GM18508 (cell line): ENCODE measurements around the gene S100A6.
"Not testable (repeated sequence)": the region's sequence is repeated elsewhere in the genome, so short reads cannot be mapped to it uniquely, and the experiment has no call there.

Source experiments
- ATAC-seq: cut with Tn5 transposase; IDR thresholded peaks from one replicate; pipeline ENCODE4 v1.9.1; 2021; ENCODE audit warnings: moderate number of reproducible peaks; ENCODE audit not compliant: insufficient read depth, unreplicated experiment

Gene S100A6

DNA sequence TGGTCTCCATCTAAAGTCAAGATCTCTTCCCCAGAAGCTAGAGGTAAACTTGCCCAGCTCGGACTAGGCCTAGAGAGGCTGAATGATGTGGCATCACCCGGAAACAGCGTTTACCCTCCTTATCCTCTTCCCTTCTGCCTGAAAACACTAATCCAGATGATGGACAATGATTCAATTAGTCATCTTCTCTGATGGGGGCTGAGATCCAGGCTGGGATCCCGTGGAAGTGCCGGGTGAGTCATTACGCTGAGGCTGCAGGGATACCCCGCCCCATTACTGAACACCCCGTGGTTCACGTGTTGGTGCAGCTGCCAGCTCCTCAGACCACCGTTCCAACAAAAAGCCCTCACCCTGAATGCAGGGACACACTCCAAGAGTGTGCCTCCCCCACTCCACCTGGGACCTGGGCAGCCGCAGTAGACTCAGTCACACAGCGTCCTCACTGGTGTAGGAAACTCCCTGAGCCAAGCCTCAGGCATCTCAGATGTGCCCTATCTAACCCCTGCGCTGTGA, 2.0 kb downstream of the S100A6 start:
- no peak for ATAC-seq

DNA sequence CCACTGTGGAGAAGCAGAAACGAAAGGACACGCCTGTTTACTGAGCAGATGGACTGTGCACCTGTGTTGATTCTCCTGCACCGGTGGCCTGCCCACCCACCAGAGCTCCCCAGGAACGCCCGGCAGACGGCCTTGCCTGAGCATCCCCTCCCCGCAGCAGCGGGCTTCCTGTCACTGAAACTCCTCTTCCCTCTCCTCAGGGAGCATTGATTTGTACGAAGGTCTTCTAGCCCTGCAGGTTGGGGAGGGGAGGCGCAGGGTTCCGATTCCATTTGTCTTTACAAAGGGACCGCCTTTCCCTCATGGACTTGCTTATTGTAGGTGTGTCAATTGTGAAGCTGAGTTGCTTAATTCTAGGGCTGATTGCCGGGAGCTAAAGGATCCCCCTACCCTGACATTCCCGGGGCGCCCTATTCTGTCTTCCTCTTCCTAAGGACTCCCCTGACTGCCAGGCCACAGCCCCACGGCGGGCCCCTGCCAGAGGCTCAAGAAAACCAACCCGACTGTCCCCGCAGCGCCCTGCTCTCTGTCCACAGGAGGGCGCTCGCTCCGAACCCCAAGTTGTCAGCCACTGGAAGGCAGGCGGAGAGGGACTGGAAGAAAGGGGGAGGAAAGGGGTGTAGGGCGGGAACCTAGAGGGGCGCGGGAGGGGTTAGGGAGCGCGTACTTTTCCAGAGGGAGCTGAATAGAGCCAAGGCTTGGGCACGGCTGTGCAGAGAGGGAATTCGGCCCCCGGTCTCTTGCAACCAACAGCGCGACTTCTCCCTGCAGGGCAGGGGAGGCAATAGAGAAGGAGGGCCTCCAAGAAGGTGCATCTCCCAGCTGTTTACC, 2.8 kb downstream of the S100A6 start:
- ATAC-seq = no peak

DNA sequence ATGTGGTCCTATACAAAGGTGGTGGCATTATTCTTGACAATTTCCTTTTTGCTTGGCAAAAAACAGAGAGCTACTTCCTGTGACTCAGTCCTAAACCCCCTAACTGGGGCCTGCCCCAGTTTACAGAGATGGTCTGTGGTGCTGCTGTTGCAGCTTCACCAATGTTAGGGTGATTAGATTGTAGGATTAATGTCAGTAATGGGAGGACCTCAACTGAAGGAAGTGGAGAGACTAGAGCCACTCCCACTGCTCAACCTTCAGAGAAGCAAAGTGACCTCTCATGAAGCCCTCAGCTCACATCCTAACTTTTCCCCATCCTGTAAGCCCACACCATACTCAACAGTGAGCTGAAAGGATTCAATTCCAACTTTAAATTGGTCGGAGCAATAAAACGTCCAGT, 3.6 kb downstream of the S100A6 start:
- ATAC-seq = no peak

DNA sequence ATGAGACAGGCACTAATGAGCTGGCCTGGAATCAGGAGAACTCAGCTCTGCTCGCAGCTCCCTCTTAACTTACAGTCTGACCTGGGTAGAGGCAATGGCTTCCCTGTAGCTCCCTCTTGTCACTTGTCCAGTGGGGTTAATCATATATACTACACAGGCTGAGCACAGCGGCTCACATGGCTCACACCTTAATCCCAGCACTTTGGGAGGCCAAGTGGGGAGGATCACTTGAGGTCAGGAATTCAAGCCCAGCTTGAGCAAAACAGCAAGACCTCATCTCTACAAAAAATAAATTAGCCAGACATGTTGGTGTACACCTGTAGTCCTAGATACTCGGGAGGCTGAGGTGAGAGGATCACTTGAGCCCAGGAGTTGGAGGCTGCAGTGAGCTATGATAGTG, 4.2 kb downstream of the S100A6 start:
- ATAC-seq = no peak

DNA sequence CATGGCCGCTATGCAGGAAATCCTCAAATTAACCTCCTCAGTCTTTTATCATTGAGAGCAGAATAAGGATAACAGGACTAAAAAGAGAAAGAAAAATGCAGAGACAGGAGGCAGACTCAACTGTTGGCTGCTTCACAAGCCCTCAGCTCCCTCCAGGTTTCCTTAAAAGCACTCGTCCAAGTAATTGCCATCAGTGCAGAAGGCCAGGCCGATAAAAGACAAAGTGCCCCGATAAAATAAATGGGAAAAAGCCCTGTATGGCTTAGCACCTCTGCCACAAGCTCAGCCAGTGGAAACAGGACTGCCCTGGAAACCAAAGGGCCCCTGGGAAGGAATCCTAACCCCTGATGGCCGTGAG, 8.1 kb downstream of the S100A6 start:
- no peak for ATAC-seq

DNA sequence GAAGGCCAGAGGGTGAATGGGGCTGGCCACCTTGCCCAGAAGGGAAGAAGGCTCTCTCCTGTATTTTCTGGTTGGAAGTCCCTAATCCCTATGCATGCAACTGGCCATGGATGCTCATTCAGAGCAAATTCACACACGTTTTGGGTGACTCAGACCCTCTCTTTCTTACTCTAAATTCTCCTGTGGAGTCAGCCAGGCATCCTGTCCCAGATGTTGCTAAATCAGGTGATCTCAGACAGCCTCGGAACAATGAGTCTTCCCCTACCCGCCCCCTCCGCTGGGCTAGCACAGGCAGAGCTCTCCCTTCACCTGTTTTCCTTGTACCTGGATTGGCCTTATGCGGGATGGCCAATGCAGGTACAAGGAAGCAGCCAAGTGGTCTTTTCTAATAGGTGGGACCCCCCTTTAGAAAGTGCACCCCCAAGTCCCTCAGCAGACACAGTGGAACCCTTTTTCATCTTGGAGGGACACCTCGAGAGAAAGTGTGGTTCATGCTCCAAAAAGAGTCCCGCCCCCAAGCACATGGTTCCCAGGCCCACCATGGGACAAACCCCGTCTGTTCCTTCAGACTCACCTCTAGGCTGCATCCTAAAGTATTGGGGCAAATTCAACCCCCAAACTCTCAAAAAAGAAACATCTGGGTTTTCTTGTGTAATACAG, 8.6 kb downstream of the S100A6 start:
- no peak for ATAC-seq

DNA sequence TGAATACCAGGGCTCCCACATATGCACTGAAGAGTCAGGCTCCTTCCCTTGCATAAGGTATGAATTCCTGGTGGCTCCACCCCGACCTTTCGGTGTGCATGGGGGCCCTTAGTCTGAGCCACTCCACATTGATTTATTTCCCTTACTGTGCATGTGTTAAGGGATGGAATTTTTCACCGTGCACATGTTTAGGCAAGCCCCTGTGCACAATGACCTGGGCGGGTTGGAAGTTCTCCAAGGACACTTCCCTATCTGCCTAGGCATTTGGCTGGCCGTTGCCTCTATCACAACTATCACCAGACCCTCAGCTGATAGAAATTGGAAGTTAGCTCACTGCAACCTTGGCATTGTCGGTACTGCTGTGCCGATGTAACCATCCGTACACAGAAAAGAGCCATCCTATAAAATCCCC, 9.7 kb downstream of the S100A6 start:
- no peak for ATAC-seq

DNA sequence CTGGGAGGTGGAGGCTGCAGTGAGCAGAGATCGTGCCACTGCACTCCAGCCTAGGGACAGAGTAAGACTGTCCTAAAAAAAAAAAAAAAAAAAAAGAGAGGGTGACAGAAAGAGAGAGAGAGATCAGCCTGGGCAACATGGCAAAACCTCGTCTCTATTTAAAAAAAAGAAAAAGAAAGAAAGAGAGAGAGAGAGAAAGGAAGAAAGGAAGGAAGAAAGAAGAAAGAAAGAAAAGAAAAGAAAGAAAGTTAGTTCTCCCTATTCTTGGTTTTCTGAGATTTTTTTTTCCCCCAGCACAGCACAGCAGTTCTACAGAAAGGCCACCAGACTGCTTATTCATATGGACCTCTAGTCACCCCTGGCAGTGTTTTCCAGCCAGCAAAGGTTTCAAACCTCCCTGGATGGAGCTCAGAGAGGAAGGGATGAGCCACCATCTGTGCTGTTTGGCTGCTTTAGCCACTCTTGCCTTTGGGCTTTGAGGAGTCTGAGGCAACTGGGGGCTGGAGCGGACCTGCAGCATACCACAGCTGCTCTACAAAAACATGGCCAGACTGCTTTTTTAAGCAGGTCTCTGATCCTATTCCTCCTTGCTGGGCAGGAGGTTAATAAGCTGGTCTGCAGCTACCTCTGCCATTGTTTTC, 10.6 kb downstream of the S100A6 start:
- no peak for ATAC-seq

DNA sequence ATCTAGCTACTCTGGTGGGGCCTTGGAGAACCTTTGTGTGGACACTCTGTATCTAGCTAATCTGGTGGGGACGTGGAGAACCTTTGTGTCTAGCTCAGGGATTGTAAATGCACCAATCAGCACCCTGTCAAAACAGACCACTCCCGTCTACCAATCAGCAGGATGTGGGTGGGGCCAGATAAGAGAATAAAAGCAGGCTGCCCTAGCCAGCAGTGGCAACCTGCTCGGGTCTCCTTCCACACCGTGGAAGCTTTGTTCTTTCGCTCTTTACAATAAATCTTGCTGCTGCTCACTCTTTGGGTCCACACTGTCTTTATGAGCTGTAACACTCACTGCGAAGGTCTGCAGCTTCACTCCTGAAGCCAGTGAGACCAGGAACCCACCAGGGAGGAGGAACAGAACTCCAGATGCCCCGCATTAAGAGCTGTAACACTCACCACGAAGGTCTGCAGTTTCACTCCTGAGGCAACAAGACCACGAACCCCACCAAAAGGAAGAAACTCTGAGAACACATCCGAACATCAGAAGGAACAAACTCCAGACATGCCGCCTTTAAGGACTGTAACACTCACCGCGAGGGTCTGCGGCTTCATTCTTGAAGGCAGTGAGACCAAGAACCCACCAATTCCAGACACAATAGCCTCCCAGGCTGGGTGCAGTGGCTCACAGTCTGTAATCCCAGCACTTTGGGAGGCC, 13.3 kb downstream of the S100A6 start:
- not testable (repeated sequence) for ATAC-seq

DNA sequence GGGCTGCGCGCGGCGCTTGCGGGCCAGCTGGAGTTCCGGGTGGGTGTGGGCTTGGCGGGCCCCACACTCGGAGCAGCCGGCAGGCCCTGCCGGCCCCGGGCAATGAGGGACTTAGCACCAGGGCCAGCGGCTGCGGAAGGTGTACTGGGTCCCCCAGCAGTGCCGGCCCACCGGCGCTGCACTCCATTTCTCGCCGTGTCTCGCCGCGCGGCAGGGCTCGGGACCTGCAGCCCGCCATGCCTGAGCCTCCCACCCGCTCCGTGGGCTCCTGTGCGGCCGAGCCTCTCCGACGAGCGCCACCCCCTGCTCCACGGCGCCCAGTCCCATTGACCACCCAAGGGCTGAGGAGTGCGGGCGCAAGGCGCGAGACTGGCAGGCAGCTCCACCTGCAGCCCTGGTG, 14.0 kb downstream of the S100A6 start:
- ATAC-seq = not testable (repeated sequence)

DNA sequence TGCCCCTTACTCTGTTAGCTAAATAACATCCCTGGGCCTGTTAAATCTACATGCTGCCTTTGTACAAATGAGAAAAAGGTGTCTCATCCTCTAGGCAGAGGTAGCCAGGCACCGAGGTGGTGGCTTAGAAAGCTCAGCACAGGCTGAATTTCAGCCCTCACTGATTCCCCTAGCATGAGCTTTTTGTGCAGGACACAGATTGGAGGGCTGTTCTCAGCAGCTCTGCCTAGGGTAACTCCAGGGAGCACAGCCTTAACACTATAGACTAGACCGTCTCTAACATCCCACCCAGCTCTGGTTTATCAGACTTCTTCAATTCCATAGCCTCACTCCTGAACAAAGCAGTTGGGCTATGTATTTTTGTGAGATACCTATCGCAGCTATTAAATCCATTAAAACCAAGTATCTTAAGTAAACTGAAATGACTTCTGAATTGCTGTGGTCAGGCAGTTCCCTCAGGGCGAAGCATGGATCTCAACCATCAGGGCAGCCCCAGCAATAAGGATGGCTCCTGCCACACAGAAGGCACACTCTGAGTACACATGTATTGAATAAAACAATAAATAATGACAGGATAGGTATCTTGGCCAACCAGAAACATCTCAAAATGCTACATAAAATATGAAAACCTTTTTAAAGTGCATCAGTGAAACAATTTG, 14.8 kb downstream of the S100A6 start:
- no peak for ATAC-seq

DNA sequence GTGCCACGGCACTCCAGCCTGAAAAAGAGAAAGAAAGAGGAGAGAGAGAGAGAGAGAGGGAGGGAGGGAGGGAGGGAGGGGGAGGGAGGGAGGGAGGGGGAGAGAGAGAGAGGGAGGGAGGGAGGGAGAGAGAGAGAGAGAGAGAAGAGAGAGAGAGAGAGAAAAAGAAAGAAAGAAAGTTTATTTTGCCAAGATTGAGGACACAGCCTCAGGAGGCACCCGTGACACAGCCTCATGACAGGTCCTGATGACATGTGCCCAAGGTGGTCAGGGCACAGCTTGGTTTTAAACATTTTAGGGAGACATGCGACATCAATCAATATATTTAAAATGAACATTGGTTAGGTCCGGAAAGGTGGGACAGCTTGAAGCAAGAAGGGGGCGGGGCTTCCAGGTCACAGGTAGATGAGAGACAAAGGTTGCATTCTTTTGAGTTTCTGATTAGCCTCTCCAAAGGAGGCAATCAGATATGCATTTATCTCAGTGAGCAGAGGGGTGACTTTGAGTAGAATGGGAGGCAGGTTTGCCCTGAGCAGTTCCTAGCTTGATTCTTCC, 15.6 kb downstream of the S100A6 start:
- not testable (repeated sequence) for ATAC-seq

DNA sequence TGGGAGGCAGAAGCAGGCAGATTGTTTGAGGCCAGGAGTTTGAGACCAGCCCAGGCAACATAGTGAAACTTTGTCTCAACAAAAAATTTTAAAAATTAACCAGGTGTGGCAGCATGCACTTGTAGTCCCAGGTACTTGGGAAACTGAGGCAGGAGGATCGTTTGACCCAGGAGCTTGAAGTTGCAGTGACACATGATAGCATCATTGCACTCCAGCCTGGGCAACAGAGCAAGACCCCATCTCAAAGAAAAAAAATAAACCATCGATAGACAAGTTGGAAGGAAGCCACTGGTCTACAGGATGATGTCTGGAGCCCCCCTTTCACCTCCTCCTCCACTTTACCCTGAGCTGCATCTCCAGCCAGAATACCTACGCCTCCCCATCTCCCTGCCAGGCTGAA, 16.5 kb downstream of the S100A6 start:
- no peak for ATAC-seq

DNA sequence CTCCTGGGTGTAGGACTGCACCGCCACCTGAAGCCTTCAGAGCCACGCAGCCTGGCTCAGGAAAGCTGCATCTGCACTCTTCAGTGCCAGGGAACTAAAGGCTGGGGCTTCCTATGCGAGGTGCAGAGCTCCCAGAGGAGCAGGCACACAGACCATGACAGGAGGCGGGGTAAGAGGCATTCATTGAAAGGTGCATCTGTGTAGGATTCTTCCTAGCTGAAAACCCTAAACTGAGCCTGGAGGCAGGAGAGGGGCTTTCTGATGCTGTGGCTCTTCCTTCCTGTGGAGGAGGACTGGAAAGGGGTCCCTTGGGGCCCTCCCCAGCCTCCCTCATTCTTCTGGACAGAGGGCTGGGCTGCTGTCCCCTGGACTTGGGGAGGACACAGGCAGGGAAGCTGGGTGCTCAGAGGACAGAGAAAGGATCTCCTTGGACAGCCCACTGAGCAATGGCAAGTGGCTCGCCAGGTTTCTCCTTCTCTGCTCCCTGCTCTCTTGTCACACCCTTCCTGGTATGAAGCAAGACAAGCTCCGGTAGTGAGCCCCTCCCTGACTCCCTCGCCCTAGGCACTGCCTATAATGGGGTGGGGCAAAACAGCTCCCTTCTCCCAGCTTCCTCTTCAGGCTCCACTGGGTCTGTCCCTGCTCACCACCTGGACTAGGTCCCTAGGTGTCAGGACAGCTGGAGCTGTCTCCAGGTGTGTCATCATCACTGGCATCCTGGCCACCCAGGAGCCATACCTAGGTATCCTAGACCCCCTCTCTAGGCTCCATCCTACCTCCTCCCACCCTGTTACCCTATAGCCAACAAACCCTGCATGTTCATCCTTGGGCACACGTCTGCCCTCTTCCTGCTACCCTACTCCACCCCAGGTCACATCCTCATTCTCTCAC, 20.0 kb downstream of the S100A6 start:
- no peak for ATAC-seq

DNA sequence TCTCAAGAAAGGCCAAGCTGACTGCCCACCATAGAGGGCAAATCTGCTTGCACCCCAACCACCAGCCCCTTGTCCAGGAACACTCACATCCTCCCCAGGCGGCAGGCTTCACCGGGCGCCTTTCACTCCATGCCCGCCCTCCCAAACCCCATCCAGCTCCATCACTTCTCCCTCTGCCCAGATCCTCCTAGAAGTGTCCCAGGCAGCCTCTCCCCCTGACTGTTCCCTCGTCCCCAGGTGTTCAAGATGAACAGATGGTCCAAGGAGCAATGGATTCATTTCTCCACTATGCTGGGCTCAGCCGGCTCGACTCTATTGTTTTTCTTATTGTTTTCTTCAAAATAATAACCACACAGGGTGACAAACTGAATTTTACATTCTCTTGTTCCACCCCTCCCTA, 22.1 kb downstream of the S100A6 start:
- no peak for ATAC-seq

DNA sequence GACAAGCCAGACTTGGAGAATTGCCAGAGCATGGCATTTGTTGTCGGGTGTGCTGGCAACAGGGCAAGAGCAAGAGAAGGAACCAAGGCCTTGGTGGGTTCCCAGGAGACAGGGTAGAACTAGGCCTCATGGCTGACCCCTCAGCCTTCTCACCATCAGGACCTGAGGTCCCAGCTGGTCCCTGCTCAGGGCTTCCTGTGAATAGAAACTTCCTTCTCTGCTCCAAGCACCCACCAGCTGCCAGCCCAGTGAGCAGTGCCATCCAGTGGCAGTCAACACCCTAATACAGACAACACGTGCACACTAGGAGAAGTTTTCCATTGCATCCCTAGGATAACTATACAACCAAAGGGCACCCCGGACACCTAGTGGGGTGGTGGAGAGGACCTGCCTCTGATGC, 22.8 kb downstream of the S100A6 start:
- ATAC-seq = no peak

DNA sequence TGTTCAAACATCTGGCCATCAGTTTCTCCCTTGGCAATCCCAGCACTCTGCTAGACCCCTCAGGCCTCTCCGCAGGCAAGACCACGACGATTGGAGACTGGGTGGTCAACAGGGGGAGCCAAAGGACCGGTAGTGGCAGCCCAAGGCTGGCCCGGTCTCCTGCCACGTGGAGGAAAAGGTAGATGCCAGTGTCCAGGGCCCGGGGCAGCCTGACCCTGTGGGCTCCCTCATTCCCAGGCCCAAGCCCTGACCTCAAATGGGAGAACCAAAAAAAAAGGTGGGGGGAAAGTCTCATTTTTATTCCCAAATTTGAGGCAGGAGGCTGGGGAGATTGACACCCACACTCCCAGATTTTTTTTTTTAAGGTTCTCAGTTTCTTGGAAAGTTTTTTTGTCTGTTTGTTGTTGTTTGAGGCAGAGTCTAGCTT, 24.8 kb downstream of the S100A6 start:
- ATAC-seq = no peak

DNA sequence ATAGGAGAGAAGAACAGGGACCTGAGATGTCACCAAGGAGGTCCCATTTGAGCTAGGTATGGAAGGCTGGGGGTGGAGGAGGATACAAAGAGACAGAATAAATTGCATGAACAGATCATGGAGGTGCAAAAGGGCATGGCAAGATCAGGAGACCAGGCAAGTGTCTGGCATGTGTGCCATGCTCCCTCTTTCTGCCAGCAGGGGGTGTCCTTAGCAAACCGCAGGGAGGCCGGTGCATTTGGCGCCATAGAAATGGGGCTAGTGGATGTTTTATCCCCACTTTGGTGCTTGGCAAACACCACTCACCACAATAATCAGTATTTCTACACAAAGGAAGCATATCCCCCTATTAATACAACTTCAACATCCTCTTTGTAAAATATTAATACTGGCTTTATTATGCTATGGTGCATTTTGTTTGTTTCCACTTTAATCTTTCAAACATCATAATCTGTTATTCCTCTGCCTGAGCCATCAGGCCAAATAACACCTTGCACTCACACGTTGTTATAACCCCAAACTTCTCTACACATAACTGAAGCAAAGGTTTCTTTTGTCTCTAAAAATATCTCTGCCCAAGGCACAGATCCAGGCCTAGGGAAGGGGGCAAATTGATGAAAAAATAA, 25.9 kb downstream of the S100A6 start:
- ATAC-seq = no peak
